ENCODE measurements around the gene TGFBR3L.
"Not testable (repeated sequence)": the region's sequence is repeated elsewhere in the genome, so short reads cannot be mapped to it uniquely, and the experiment has no call there.

Gene TGFBR3L

DNA sequence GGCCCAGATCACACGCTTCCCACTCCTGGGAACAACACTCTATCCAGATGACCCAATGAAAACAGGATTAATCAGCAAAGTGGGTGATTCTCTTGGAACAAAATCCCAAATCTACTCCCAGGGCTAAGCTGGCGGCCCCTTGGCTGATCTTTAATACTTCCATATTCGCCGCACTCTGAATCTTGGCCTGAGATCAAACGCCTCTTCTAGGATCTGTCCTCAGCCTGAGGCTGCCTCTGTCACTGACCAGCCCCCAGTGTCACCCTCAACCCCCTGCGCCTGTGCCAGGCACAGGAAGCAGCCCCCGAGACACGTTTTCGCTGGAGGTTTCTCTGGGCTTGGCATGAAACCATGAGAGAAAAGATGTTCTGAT lies 13.7 kb downstream of the TGFBR3L start:
- DNase-seq (ENCODE audit: low read depth, low spot score), result no peak

- peak; percentile 25 for DNase-seq (ENCODE audit: low read depth, low spot score)
Measured at GRCh38 chr19:7928741-7929701, 14.4 kb downstream of the TGFBR3L start.

DNA sequence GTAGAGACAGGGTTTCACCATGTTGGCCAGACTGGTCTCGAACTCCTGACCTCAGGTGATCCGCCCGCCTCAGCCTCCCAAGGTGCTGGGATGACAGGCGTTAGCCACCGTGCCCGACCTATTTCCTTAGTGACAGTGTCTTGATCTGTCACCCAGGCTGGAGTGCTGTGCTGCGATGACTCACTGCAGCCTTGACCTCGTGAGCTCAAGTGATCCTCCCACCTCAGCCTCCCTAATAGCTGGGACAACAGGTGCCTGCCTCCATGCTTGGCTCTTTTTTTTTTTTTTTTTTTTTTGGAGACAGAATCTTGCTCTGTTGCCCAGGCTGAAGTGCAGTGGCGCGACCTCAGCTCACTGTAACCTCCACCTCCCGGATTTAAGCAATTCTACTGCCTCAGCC lies 15.4 kb downstream of the TGFBR3L start:
- DNase-seq (ENCODE audit: low read depth, low spot score), result not testable (repeated sequence)

DNA sequence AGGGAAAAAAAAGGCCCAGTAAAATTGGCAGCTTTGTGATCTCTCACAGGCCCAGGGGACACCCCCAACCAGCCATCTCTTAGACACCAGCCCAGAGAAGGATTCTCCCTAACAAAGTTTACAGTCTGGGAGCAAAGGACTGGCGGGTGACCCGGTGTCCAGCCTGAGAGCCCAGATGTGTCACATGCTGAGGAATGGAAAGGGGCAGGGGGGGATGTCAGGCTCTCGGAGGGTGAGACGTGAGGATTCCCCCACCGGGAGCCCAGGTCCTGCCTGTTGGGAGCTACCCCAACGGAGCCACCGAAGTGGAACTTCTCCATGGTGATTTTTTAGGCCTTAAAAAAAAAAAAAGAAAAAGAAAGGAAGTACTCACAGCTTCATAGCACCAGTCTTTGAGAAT lies 16.1 kb downstream of the TGFBR3L start:
- no peak for DNase-seq (ENCODE audit: low read depth, low spot score)

GRCh38 chr19:7931221-7932061 lies 16.8 kb downstream of the TGFBR3L start:
- no peak for DNase-seq (ENCODE audit: low read depth, low spot score)

DNA sequence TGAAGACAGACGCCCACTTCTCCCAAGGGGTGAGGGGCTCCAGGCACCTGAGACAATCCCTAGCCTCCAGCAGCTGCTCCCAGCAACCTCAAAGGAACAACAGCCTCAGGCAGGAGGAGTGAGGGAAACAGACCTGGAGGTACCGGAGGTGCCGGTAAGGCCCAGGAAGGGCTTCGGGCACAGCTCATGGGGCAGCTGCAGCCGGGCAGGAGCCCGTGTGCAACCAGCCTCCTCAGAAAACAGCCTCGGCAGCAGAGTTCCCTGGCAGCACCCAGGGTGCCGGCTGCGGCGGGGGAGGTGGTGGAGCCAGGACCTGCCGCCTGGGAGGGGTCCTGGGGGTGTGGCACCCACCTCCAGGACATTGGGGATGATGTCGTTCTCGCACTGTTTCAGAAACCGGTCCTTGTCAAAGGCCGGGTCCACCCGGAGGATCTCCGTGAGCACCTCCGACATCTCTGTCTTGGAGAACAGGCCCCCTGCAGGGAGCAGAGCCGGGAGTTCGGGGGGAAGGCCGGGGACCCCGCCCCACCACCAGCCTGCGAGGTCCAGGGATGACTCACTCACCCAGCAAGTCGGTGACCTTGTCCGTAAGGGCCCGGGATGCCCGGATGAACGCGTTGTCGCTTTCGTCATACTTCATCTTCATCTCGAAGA lies 17.8 kb downstream of the TGFBR3L start:
- DNase-seq (ENCODE audit: low read depth, low spot score), result no peak

- no peak for DNase-seq (ENCODE audit: low read depth, low spot score)
Measured at GRCh38 chr19:7932930-7933300, 18.3 kb downstream of the TGFBR3L start.

GRCh38 chr19:7933411-7933810 lies 18.8 kb downstream of the TGFBR3L start:
- no peak for DNase-seq (ENCODE audit: low read depth, low spot score)

DNA sequence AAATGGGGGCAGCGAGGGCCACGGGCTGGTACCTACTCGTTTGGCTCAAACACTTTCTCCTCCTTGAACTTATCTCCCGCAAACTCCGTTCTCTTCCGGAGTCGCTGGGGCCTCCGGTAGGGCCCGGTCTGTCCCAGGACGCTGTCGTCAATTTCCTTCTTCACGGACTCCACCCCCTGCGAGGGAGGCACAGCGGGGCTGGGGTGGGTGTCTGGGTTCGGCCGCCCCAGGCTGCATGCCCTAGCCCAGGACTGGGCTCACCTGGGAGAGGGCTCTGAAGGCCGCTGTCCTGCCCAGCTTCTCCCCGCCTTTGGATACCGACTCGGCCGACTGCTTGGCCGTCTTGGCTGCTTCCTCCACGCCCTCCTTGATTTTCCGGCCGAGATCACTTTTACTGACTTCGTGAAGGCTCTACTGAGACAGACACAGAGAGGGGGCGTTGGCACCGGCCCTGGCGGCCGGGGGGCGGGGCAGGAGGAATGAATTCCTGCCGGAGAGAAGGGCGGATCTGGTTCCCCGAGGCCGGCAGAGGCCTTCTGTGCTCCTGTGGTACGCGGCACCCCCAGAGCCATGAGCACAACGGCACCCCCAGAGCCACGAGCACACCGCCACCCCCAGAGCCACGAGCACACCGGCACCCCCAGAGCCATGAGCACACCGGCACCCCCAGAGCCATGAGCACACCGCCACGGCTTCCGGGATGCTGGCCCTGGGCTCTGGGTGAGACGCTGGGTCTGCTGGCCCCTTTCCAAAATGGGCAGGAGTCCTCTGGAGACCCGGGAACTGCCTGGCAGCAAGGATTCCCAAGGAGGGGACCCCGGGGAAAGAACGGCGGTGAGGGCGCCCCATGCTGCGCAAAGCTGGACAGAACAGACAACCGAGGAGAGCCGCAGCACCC lies 19.4 kb downstream of the TGFBR3L start:
- DNase-seq (ENCODE audit: low read depth, low spot score), result no peak

DNA sequence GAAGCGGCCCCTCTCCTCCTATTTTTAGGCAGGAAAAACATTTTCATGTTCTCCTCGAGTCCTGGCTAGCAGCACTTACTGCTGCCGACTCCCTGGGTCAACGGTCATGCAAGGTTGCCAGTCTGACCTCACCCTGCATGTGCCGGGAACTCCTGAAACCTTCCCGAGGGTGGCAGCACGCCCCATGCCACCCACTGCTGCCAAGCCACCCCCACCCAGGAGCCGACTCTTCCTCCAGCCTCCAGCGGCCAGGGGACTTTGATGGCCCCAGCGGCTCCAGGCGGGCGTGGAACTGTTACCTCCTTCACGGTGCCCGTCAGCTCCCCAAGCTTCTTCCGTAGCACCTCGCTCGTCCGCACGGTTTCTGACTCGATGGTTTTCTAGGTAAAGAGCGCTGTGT lies 20.1 kb downstream of the TGFBR3L start:
- DNase-seq (ENCODE audit: low read depth, low spot score), result no peak

DNA sequence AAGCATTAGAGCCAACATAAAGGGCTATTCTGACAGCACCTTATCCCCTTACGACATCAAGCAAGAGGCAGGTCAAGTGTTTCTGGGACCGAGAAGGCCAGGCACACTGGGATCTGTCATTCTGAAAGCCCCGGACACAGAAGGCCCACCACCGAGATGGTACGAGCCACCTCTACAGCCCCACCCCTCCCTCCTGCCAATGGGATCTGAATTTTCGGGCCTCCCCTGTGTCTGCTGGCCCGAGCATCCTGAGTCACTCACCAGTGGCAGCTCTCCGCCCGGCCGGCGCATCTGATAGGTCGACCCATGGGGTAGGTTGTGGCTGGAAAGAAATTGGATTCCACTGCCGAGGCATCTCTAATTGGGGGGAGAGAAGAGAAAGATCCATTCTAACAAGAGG lies 26.2 kb downstream of the TGFBR3L start:
- DNase-seq (ENCODE audit: low read depth, low spot score), result no peak

- DNase-seq (ENCODE audit: low read depth, low spot score), result no peak
Measured at GRCh38 chr19:7941895-7942596, 27.4 kb downstream of the TGFBR3L start.

DNA sequence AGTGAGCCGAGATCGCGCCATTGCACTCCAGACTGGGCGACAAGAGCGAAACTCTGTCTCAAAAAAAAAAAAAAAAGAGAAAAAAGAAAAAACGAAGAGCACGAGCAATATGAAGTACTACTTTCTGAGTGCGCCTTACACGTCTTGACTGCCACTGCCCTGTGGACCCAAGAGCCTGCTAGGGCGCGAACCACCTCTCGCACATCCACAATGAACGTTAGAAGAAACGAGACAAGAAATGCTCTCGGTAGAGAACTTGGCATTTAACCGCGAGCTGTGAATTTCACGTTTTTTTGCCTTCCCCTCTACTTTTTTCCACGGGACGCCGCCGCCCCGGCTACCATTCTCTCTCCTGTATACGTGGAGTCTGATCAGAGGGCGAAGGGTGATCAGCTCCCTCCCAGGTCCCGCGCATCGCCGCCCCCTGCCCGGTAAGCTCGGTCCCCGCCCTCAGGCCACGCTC lies 28.4 kb downstream of the TGFBR3L start:
- DNase-seq (ENCODE audit: low read depth, low spot score), result no peak

- DNase-seq (ENCODE audit: low read depth, low spot score), result peak; percentile 99
Measured at GRCh38 chr19:7943444-7944176, 29.0 kb downstream of the TGFBR3L start, which contains the start of gene TIMM44. TIMM44 (minus strand) TSS chr19:7943666; CDS start chr19:7943651, 15 bp downstream.

- peak; percentile 59 for DNase-seq (ENCODE audit: low read depth, low spot score)
Measured at GRCh38 chr19:7944177-7944761, 29.6 kb downstream of the TGFBR3L start.

DNA sequence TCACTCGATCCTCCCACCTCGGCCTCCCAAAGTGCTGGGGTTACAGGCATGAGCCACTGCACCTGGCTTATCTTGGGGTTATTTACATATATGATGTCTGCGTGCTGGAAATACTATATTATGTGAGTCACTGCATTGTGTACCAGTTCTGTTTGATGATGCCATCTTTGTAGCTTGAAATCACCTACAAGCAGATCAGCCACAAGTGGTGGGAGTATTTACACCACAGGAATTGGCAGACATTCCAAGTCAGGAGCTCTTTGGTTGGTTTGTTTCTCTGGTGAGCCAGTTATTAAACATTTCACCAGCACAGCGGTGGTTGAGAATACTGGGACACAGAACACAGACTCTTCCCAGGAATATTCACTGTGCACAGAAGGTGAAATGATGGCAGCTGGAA lies 33.3 kb downstream of the TGFBR3L start:
- DNase-seq (ENCODE audit: low read depth, low spot score), result no peak

GRCh38 chr19:7953060-7953459 lies 38.4 kb downstream of the TGFBR3L start:
- DNase-seq (ENCODE audit: low read depth, low spot score), result no peak

DNA sequence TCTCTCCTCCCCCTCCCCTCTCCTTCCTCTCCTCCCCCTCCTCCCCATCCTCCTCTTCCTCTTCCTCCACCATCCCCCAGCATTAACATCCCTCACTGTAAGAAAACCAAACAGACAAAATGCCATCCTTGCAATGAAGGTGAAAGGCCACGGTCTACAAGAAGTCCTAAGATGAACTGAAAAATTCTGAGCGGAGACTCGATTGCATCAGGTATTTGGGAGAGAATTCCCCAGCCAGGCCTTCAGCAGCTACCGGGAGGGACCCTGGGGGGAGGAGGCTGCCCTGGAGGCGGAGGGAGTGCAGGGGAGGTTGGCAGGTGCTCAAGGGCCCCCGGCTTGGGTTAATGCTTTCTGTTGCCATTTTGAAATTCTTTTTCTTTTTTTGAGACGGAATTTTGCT lies 38.9 kb downstream of the TGFBR3L start:
- DNase-seq (ENCODE audit: low read depth, low spot score), result no peak

DNA sequence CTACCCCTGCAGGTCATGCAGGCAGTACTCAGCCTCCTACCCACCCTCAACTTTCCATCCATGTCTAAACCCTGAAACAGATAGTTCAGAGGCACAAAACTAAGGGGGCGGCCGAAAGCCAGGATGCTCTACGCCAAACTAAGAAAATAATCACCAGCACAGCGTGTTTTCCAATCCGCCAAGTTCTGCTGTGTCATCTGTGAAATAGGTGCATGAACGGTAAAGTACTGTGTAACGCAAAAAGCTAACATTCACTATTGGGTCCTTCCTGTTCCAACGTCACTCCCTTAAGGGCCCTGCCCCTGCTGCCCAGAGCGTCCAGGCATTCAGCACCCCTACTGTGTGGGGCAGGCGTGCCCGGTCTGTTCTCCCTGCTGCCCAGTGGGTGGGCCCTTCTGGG lies 41.1 kb downstream of the TGFBR3L start:
- no peak for DNase-seq (ENCODE audit: low read depth, low spot score)
